RKO (cell line): ENCODE data around the gene ANKS3.
A peak's percentile ranks its signal among the peaks of the same experiment; 100 is the strongest.

Experiments
- DNase-seq: peaks from one replicate; pipeline ENCODE4 v3.0.0-alpha.2; 2016; ENCODE audit warnings: low spot score

ANKS3 gene

GRCh38 chr16:4666537-4667202, 67.4 kb downstream of the ANKS3 start:
- DNase-seq = no peak

- DNase-seq = no peak
These were observed 69.3 kb downstream of the ANKS3 start for GRCh38 chr16:4664538-4665418.

DNA sequence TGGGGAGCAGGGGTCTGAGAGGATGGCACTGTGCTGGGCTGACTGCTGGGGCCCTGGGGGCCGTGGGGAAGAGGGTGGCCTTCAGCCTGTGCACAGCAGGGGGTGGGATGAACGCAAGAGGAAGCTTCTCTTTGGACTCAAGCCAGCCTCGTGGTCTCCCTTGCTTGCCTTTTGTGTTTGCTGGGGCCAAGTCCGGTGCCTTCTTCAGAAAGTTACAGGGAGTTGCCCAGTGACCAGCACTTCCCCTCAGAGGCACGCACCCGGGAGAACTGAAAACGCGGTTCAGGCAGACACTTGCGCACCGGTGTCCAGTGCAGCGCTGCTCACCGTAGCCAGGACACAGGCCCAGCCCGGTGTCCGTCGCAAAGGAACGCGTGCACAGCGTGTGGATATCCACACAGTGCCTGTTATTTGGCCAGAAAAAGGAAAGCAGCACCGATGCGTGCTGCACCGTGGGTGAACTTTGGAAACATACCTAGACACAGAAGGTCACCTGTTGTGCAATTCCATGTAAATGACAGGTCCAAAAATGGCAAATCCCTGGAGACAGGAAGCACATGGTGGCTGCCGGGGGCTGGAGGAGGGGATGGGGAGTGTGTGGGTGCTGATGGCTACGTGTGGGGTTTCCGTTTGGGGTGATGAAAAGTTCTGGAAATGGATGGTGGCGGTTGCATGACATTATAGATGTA, 70.2 kb downstream of the ANKS3 start:
- DNase-seq = no peak

DNA sequence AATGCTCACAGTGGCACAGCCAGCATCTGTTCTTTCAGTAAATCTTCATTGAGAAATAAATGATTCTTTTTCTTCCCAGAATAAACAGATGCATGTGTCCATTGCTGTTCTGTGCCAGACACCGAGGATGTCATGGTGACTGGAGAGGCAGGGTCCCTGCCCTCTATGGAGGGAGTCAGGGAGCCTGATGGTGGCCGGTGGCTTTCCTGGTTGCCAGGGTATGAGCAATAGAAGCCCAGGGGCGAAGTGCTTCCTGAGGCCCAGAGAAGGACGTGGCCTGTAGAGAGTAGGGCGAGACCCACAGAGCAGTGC, 70.7 kb downstream of the ANKS3 start:
- DNase-seq = no peak

- DNase-seq = no peak
These were observed 72.4 kb downstream of the ANKS3 start for GRCh38 chr16:4661661-4662060.

- peak; percentile 6 for DNase-seq
These were observed 73.5 kb downstream of the ANKS3 start for GRCh38 chr16:4660454-4661007.

- no peak for DNase-seq
These were observed 74.4 kb downstream of the ANKS3 start for GRCh38 chr16:4659363-4660353.

- DNase-seq = no peak
These were observed 77.1 kb downstream of the ANKS3 start for GRCh38 chr16:4656695-4657686.

DNA sequence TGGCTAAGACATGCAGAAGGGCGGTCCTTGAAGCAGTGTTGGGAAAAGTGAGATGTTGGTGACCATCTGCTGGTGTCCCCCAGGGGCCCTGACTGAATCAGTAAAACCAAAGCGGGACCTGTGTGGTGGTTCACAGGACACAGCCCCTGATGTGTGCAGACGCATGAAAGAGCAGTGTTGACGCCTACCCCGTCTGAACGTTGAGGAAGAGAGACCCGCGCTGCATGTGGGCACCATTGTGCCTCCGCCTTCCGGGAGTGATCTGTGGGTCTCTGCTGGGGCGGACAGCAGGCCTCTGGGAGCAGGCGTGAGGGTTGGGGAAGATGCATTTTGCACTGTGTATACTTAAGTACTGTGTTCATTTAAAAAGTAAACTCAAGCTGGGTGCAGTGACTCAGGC, 77.8 kb downstream of the ANKS3 start:
- DNase-seq = no peak

GRCh38 chr16:4655801-4656200, 78.3 kb downstream of the ANKS3 start:
- DNase-seq = no peak

- no peak for DNase-seq
These were observed 79.0 kb downstream of the ANKS3 start for GRCh38 chr16:4654964-4655590.

GRCh38 chr16:4654011-4654963, 79.8 kb downstream of the ANKS3 start:
- no peak for DNase-seq

DNA sequence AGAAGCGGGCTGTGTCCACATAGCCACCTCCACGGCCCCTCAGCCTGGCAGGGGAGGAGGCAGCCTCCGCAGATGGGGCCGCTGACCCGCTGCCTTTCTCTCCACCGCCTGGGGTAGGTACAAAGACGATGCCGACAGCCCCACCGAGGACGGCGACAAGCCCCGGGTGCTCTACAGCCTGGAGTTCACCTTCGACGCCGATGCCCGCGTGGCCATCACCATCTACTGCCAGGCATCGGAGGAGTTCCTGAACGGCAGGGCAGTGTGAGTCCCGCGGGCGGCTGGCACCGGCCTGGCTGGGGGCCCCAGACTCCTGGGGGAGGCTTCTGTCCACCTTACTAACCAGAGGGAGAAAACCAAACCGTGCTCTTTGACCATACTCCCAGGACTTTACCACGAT, 81.5 kb downstream of the ANKS3 start:
- no peak for DNase-seq

- DNase-seq = no peak
These were observed 82.2 kb downstream of the ANKS3 start for GRCh38 chr16:4651827-4652226.

GRCh38 chr16:4650443-4651074, 83.5 kb downstream of the ANKS3 start:
- peak; percentile 54 for DNase-seq

DNA sequence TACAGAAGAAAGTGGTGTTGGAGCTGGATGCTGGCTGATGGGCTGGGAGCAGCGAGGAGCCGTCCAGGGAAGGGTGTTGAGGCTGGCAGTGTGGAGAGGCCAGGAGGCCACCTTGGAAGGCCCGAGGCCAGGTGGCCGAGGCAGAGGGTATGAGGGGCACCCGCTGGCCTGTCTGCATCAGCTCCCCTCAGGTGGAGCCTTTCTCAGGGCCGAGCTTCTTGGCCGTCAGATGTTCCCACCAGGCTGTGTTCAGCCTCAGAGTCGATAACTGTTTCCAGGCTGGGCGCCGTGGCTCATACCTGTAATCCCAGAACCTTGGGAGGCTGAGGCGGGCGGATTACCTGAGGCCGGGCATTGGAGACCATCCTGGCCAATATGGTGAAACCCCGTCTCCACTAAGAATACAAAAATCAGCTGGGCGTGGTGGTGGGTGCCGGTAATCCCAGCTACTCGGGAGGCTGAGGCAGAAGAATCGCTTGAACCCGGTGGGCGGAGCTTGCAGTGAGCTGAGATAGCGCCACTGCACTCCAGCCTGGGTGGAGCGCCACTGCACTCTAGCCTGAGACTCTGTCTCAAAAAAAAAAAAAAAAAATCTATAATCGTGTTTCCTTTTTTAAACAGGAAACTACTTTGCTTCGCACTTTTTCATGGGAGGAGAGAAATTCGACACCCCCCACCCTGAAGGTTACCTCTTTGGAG, 84.2 kb downstream of the ANKS3 start:
- DNase-seq = no peak

DNA sequence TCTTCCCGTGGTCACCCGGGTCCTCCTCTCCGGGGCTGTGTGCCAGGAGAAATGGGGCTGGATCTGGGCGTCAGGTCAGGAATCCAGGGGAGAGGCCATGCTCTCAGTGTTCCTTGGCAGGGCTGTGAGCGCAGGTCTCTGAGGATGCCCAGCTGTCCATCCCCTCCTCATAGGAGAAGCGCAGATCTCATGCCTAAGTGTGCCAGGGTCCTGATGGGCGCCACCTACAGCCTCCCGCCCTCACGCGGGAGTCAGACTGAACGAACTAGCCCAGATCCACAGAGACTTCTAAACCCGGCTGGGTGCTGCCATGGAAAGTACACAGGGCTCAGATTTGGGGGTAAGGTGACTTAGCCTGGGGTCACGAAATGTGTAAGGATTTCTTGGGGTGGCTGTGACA, 85.2 kb downstream of the ANKS3 start:
- DNase-seq = no peak

DNA sequence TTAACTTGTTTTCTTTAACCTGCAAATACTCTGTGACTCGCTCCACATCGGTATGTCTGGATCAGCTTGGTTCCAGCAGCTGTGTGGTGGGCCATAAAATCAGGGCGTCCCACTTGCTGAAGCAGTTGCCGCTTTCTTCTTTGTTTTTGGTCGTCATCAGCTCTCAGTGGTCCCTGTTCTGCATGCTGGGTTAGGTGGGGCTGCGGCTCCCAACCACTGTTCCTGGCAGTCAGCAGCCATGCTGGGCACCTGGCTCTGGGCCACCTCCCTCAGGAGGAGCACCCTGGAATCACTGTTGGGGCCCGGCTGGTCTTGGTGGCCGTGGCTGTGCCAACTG, 86.5 kb downstream of the ANKS3 start:
- no peak for DNase-seq
